GM18909 (cell line): ENCODE measurements around the gene TBC1D23.
"Not testable (repeated sequence)": the region's sequence is repeated elsewhere in the genome, so short reads cannot be mapped to it uniquely, and the experiment has no call there.

Experiments used
- ATAC-seq: cut with Tn5 transposase; IDR thresholded peaks from one replicate; pipeline ENCODE4 v1.9.1; 2021; ENCODE audit warnings: mild to moderate bottlenecking; ENCODE audit not compliant: unreplicated experiment, poor library complexity

Gene TBC1D23

GRCh38 chr3:100260685-100261484 is at the start of gene TBC1D23:
TSS of gene TBC1D23 (plus strand) at chr3:100260992. CDS start at chr3:100261019, 27 bp downstream.
- ATAC-seq: peak; percentile 100

GRCh38 chr3:100213891-100214573 is 46.8 kb upstream of the TBC1D23 start:
- ATAC-seq: no peak

- ATAC-seq: no peak
Measured at GRCh38 chr3:100214574-100214964, 46.2 kb upstream of the TBC1D23 start.

GRCh38 chr3:100216713-100217112 is 44.1 kb upstream of the TBC1D23 start:
- no peak for ATAC-seq

- no peak for ATAC-seq
Measured at GRCh38 chr3:100221159-100221558, 39.6 kb upstream of the TBC1D23 start.

GRCh38 chr3:100225193-100225592 is 35.6 kb upstream of the TBC1D23 start:
- ATAC-seq: no peak

GRCh38 chr3:100225883-100226282 is 34.9 kb upstream of the TBC1D23 start:
- ATAC-seq: no peak

GRCh38 chr3:100226712-100227429 is 33.9 kb upstream of the TBC1D23 start:
- no peak for ATAC-seq

- ATAC-seq: no peak
Measured at GRCh38 chr3:100227511-100227921, 33.3 kb upstream of the TBC1D23 start.

GRCh38 chr3:100228247-100228646 is 32.5 kb upstream of the TBC1D23 start:
- no peak for ATAC-seq

GRCh38 chr3:100229188-100229587 is 31.6 kb upstream of the TBC1D23 start:
- not testable (repeated sequence) for ATAC-seq

- no peak for ATAC-seq
Measured at GRCh38 chr3:100230710-100231109, 30.1 kb upstream of the TBC1D23 start.

GRCh38 chr3:100231668-100232067 is 29.1 kb upstream of the TBC1D23 start:
- no peak for ATAC-seq

GRCh38 chr3:100234364-100234763 is 26.4 kb upstream of the TBC1D23 start:
- no peak for ATAC-seq

GRCh38 chr3:100238599-100238998 is 22.2 kb upstream of the TBC1D23 start:
- ATAC-seq: no peak

- not testable (repeated sequence) for ATAC-seq
Measured at GRCh38 chr3:100242471-100242870, 18.3 kb upstream of the TBC1D23 start.

GRCh38 chr3:100244264-100244663 is 16.5 kb upstream of the TBC1D23 start:
- no peak for ATAC-seq

GRCh38 chr3:100245136-100245535 is 15.7 kb upstream of the TBC1D23 start:
- ATAC-seq: no peak

- ATAC-seq: no peak
Measured at GRCh38 chr3:100245927-100246326, 14.9 kb upstream of the TBC1D23 start.

GRCh38 chr3:100246999-100247398 is 13.8 kb upstream of the TBC1D23 start:
- no peak for ATAC-seq

- no peak for ATAC-seq
Measured at GRCh38 chr3:100252001-100252400, 8.8 kb upstream of the TBC1D23 start.
